HG02571 (cell line): Measurements from ENCODE around the gene FBRSL1.
"Not testable (repeated sequence)": the region's sequence is repeated elsewhere in the genome, so short reads cannot be mapped to it uniquely, and the experiment has no call there.

ENCODE experiments used
- ATAC-seq: cut with Tn5 transposase; IDR thresholded peaks from one replicate; pipeline ENCODE4 v1.9.1; 2021; ENCODE audit warnings: mild to moderate bottlenecking, moderate library complexity; ENCODE audit not compliant: unreplicated experiment

The FBRSL1 gene

GRCh38 chr12:132453361-132454192, 36.4 kb upstream of the FBRSL1 start:
- ATAC-seq, result no peak

GRCh38 chr12:132454193-132454932, 35.6 kb upstream of the FBRSL1 start:
- ATAC-seq, result no peak

GRCh38 chr12:132454933-132455418, 35.0 kb upstream of the FBRSL1 start:
- ATAC-seq, result no peak

- no peak for ATAC-seq
Observed at GRCh38 chr12:132455565-132455964, 34.4 kb upstream of the FBRSL1 start.

GRCh38 chr12:132456186-132456943, 33.6 kb upstream of the FBRSL1 start:
- no peak for ATAC-seq

- no peak for ATAC-seq
Observed at GRCh38 chr12:132456944-132457495, 32.9 kb upstream of the FBRSL1 start.

GRCh38 chr12:132458441-132458840, 31.5 kb upstream of the FBRSL1 start:
- no peak for ATAC-seq

- ATAC-seq, result no peak
Observed at GRCh38 chr12:132458846-132459641, 30.9 kb upstream of the FBRSL1 start.

- no peak for ATAC-seq
Observed at GRCh38 chr12:132460571-132460970, 29.4 kb upstream of the FBRSL1 start.

- no peak for ATAC-seq
Observed at GRCh38 chr12:132461526-132461925, 28.4 kb upstream of the FBRSL1 start.

GRCh38 chr12:132462788-132463187, 27.2 kb upstream of the FBRSL1 start:
- no peak for ATAC-seq

- ATAC-seq, result not testable (repeated sequence)
Observed at GRCh38 chr12:132463284-132463924, 26.5 kb upstream of the FBRSL1 start.

GRCh38 chr12:132464304-132464703, 25.6 kb upstream of the FBRSL1 start:
- ATAC-seq, result not testable (repeated sequence)

- no peak for ATAC-seq
Observed at GRCh38 chr12:132464820-132465219, 25.1 kb upstream of the FBRSL1 start.

GRCh38 chr12:132465269-132466190, 24.4 kb upstream of the FBRSL1 start:
- ATAC-seq, result no peak

GRCh38 chr12:132466241-132467201, 23.4 kb upstream of the FBRSL1 start:
- no peak for ATAC-seq

- no peak for ATAC-seq
Observed at GRCh38 chr12:132467511-132467910, 22.4 kb upstream of the FBRSL1 start.
